A549 (cell line): ENCODE results near the gene KRT3. TPM values are rescaled to one million over a fixed set of nuclear protein-coding genes. Genes with fewer than 3 reads are reported as not detected.

ENCODE experiments used
- ATAC-seq, 2 experiments: fragments of 200-7000 bp in 1 of 2; fragments of >200 bp in 1 of 2; cut with Nextera tagmentation in 1 of 2; cut with Tn5 transposase in 1 of 2; 3 replicates each; pipeline versions ENCODE4 v1.8.0 to v1.9.1; 2018 to 2020; ENCODE audit warnings: mild to moderate bottlenecking in 1 of 2, moderate library complexity in 1 of 2
- CTCF ChIA-PET: fragments of 300-600 bp; sonication (Branson Sonifier 250); formaldehyde crosslinking; extraction: SDS; loops from one replicate; lab custom pipeline; 2021; ENCODE audit warnings: antibody characterized with exemption, inconsistent platforms; lab: Yijun Ruan, JAX
- POLR2A ChIA-PET: fragments of 350-600 bp; formaldehyde crosslinking; extraction: SDS; loops from one replicate; lab custom pipeline; 2021; ENCODE audit warnings: antibody characterized with exemption, inconsistent platforms; lab: Yijun Ruan, JAX
- DNase-seq, 2 experiments: peaks; one replicate each; pipeline versions ENCODE4 v3.0.0 to v3.0.0-alpha.2; 2011 to 2016; ENCODE audit warnings: low read depth in 1 of 2, low spot score in 1 of 2
- FAIRE-seq: peaks from 2 replicates; lab custom pipeline; 2011; peaks lifted over from hg19 to GRCh38; lab: Jason Lieb, UNC
- H3K27ac ChIP-seq, 2 experiments: fragments of >200 bp; sonication (Bioruptor Twin); formaldehyde crosslinking; 3 replicates each; pipeline ENCODE4 v1.5.1; 2016 to 2017
- H3K4me1 ChIP-seq: fragments of >200 bp; sonication (Bioruptor Twin); formaldehyde crosslinking; 3 replicates; pipeline ENCODE4 v1.6.1; 2016
- H3K4me2 ChIP-seq: fragments of >200 bp; sonication (Bioruptor Twin); formaldehyde crosslinking; 3 replicates; pipeline ENCODE4 v1.6.1; 2016
- H3K4me3 ChIP-seq: fragments of >200 bp; sonication (Bioruptor Twin); formaldehyde crosslinking; 3 replicates; pipeline ENCODE4 v1.5.1; 2016
- H3K9me3 ChIP-seq: fragments of >200 bp; sonication (Bioruptor Twin); formaldehyde crosslinking; 3 replicates; pipeline ENCODE4 v1.6.1; 2016
- BHLHE40 ChIP-seq: IDR thresholded peaks from 2 replicates; pipeline ENCODE4 v1.6.1; 2012; ENCODE audit warnings: low read depth, low read length, inconsistent platforms
- EHMT2 ChIP-seq: fragments of 200-600 bp; sonication (generic); IDR thresholded peaks from 2 replicates; pipeline ENCODE4 v1.6.1; 2016; ENCODE audit warnings: antibody characterized with exemption, low read depth, mild to moderate bottlenecking, moderate library complexity
- EP300 ChIP-seq, 2 experiments: fragments of >200 bp; sonication (Bioruptor Twin); formaldehyde crosslinking; IDR thresholded peaks; 2 replicates in 1 of 2; 3 replicates in 1 of 2; pipeline ENCODE4 v1.6.1; 2016 to 2017
- ESRRA ChIP-seq: fragments of 150-350 bp; IDR thresholded peaks from 2 replicates; pipeline ENCODE4 v1.6.1; 2014; ENCODE audit warnings: mild to moderate bottlenecking, low read length, borderline replicate concordance
- FOSL2 ChIP-seq, 2 experiments: fragments of 450-650 bp in 1 of 2; fragments of >200 bp in 1 of 2; sonication (Bioruptor Twin) in 1 of 2; formaldehyde crosslinking; IDR thresholded peaks; 2 replicates each; pipeline versions ENCODE4 v1.5.0 to v1.6.1; 2016 to 2020; ENCODE audit warnings: mild to moderate bottlenecking in 1 of 2, moderate library complexity in 1 of 2
- GATA3 ChIP-seq: IDR thresholded peaks from 2 replicates; pipeline ENCODE4 v1.6.1; 2012; ENCODE audit warnings: borderline replicate concordance
- HOXA7 ChIP-seq: fragments of 250-450 bp; sonication (Bioruptor Pico); IDR thresholded peaks from 2 replicates; pipeline ENCODE4 v1.5.0; 2020; ENCODE audit warnings: mild to moderate bottlenecking, moderate library complexity
- HOXB5 ChIP-seq: fragments of 250-450 bp; sonication (Bioruptor Pico); IDR thresholded peaks from 2 replicates; pipeline ENCODE4 v1.5.0; 2020; ENCODE audit warnings: mild to moderate bottlenecking, moderate library complexity
- KDM1A ChIP-seq: fragments of 200-600 bp; sonication (generic); IDR thresholded peaks from 2 replicates; pipeline ENCODE4 v1.6.1; 2016; ENCODE audit warnings: low read depth, mild to moderate bottlenecking
- MAZ ChIP-seq: fragments of 150-350 bp; IDR thresholded peaks from 2 replicates; pipeline ENCODE4 v1.6.1; 2014; ENCODE audit warnings: antibody characterized with exemption, low read depth, low read length, borderline replicate concordance
- NR3C1 ChIP-seq: fragments of >200 bp; sonication (Bioruptor Twin); formaldehyde crosslinking; IDR thresholded peaks from 3 replicates; pipeline ENCODE4 v1.6.1; 2017
- POLR2A ChIP-seq: IDR thresholded peaks from 2 replicates; pipeline ENCODE4 v1.6.1; 2012; ENCODE audit warnings: mild to moderate bottlenecking, low read length
- RARB ChIP-seq: fragments of 250-450 bp; sonication (Bioruptor Pico); IDR thresholded peaks from 2 replicates; pipeline ENCODE4 v1.8.0; 2021; ENCODE audit warnings: mild to moderate bottlenecking, moderate library complexity
- RFX5 ChIP-seq: fragments of 450-650 bp; IDR thresholded peaks from 2 replicates; pipeline ENCODE4 v1.7.1; 2014; ENCODE audit warnings: antibody characterized with exemption, mild to moderate bottlenecking, moderate library complexity
- RNF2 ChIP-seq: fragments of 200-600 bp; sonication (generic); IDR thresholded peaks from 2 replicates; pipeline ENCODE4 v1.6.1; 2016; ENCODE audit warnings: low read depth, mild to moderate bottlenecking, antibody characterized with exemption, moderate library complexity, borderline replicate concordance
- SMC3 ChIP-seq: fragments of >200 bp; sonication (Bioruptor Twin); formaldehyde crosslinking; IDR thresholded peaks from 3 replicates; pipeline ENCODE4 v1.6.1; 2018; ENCODE audit warnings: inconsistent platforms
- TFCP2L1 ChIP-seq: fragments of 250-450 bp; sonication (Bioruptor Pico); IDR thresholded peaks from 2 replicates; pipeline ENCODE4 v1.5.0; 2021; ENCODE audit warnings: mild to moderate bottlenecking
- TP53 ChIP-seq: fragments of 250-450 bp; sonication (Bioruptor Pico); IDR thresholded peaks from 2 replicates; pipeline ENCODE4 v1.5.0; 2021; ENCODE audit warnings: mild to moderate bottlenecking, moderate library complexity
- ZNF302 ChIP-seq: fragments of 250-450 bp; sonication (Bioruptor Pico); IDR thresholded peaks from 2 replicates; pipeline ENCODE4 v1.9.0; 2021; ENCODE audit warnings: inconsistent platforms, mild to moderate bottlenecking, moderate library complexity
- ZSCAN20 ChIP-seq: fragments of 250-450 bp; sonication (Bioruptor Pico); IDR thresholded peaks from 2 replicates; pipeline ENCODE4 v1.8.0; 2022; ENCODE audit warnings: mild to moderate bottlenecking, moderate library complexity
- WGBS: methylation state at CpG from one replicate; pipeline ENCODE4 v1.1.6; 2017; ENCODE audit errors: missing lambda C conversion rate; 5-methylcytosine and 5-hydroxymethylcytosine counted together
- polyA minus RNA-seq: library from RNA; depleted of rRNA, polyadenylated mRNA; stranded (reverse); fragments of >200 nt; gene quantifications from 2 replicates; pipeline ENCODE4 v1.2.3, GENCODE V29; 2011; rRNA and poly(A)+ RNA removed
- polyA plus RNA-seq, 4 experiments: library from polyadenylated mRNA; depleted of rRNA in 3 of 4; stranded (reverse); fragments of >200 nt; fragmentation: RNase III in 1 of 4; extraction: RNeasy Plus Mini Kit Qiagen cat#74134 plus additional on column Dnase treatment in 1 of 4; gene quantifications; 2 replicates in 3 of 4; 3 replicates in 1 of 4; pipeline ENCODE4 v1.2.3, GENCODE V29; 2011 to 2017
- TF ChIP-seq, protein P1 (sequence below): fragments of 150-350 bp; IDR thresholded peaks from 2 replicates; pipeline ENCODE4 v1.6.1; 2014; ENCODE audit warnings: low read depth, mild to moderate bottlenecking, low read length
- TF ChIP-seq, protein P2 (sequence below): fragments of 250-450 bp; sonication (Bioruptor Pico); IDR thresholded peaks from 2 replicates; pipeline ENCODE4 v1.5.0; 2021; ENCODE audit warnings: mild to moderate bottlenecking, moderate library complexity, borderline replicate concordance
- TF ChIP-seq, protein P3 (sequence below): fragments of >200 bp; sonication (Bioruptor Twin); formaldehyde crosslinking; IDR thresholded peaks from 3 replicates; pipeline ENCODE4 v1.6.1; 2016
- TF ChIP-seq, protein P4 (sequence below): IDR thresholded peaks from 2 replicates; pipeline ENCODE4 v1.6.1; 2012

Gene KRT3
- polyA plus RNA-seq (2011; rRNA removed) (0.04 and 0.07 TPM in 2 replicates), polyA plus RNA-seq (2017; fragmentation: RNase III; extraction: RNeasy Plus Mini Kit Qiagen cat#74134 plus additional on column Dnase treatment) (0.06 to 0.07 TPM in 2 of 3 replicates, not detected in the other), polyA minus RNA-seq (not detected in 2 replicates)
- 0.03 TPM in 2 replicates for polyA plus RNA-seq (2012; cell fraction: cytosol; rRNA removed)
- polyA plus RNA-seq (2012; cell fraction: nucleus; rRNA removed): 0.16 and 0.17 TPM in 2 replicates

DNA sequence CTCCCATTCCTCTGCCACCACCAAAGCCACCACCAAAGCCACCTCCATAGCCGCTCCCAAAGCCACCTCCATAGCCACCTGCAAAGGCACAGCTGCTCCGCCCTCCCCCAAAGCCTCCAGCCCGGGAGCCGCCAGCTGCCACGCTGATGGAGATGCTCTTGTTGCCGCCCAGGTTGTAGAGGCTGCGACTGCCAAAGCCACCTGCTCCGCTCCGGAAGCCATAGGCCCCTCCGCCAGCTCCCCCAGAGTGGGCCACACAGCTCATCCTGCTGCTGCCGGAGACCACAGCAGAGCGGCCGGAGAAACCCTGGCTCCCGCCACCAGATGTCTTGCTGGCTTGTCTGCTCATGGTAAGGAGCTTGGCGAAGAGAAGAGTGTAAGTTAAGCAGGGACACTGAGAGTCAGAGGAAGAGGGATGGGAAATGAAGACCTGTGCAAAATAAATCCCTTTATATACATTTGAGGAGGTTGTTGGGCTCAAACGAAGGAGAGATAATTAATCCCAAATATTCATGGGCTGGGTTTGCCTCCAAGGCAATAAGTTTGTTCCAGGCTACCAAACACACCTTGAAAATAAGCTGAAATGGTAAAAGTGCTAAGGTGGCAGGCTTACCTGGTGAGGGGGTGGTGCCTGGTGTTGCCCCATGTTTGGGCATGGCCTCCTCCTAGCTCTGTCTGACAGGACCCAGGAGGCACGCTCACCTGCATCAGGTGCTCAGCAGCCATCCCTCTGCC is at the start of gene KRT3:
KRT3 (minus strand) TSS at position 424 of the 735 bp plus-strand sequence; CDS start at position 349, 75 bp downstream.
- ChIA-PET POLR2A (no interaction called here), CTCF (interaction anchor here (0.6 to 1.7 kb wide), 7 partner anchors 7 to 639 kb away, joined by 3 to 4 read pairs (median 3); no protein-coding TSS in a partner anchor)
- Histone ChIP-seq H3K27ac (peak within 1 kb of the TSS; percentile 25 to 89; a peak in 4 of 6 replicates), H3K4me1 (peaks cover 47% of the 10 kb centered on the region), H3K9me3 (no peaks in the 10 kb centered on the region), H3K4me2 (no peak within 1 kb of the TSS), H3K4me3 (no peak within 1 kb of the TSS)
- no peak for TF ChIP-seq FOSL2 (IDR thresholded peaks at IDR 0.05)
- TF ChIP-seq FOSL2 (CRISPR knock-in tag; IDR thresholded peaks at IDR 0.05): no peak
- no peak for TF ChIP-seq RFX5
- no peak for TF ChIP-seq EP300 (IDR thresholded peaks at IDR 0.05)
- no peak for TF ChIP-seq NR3C1
- no peak for TF ChIP-seq MAZ
- TF ChIP-seq GATA3: no peak
- TF ChIP-seq TP53: no peak
- no peak for TF ChIP-seq ZNF302 (CRISPR knock-in tag)
- no peak for TF ChIP-seq KDM1A
- ATAC-seq (no peak), DNase-seq (no peak), FAIRE-seq (no peak)
- WGBS: 91% methylated on average over 12 of the region's 17 CpGs

DNA sequence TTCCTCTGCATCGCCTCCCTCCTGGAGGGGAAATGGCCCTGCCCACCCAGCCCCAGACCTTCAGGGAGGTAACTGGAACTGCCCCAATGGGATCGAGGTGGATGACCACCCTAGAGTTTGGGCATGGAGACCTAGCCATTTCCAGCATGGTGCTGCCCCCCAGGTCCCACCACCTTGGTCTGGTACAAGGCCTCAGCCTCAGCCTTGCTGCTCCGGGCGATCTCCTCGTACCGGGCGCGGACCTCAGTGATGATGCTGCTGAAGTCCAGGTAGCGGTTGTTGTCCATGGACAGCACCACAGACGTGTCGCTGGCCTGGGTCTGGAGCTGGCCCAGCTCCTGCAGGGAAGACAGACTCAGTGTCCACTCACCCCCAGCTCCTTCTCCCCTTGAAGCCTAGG is 48.5 kb upstream of the KRT3 start:
- Histone ChIP-seq H3K4me3 (no peak overlapping the region), H3K27ac (no peak overlapping the region), H3K4me1 (peaks cover 9% of the 10 kb centered on the region), H3K9me3 (no peaks in the 10 kb centered on the region), H3K4me2 (no peak overlapping the region)
- ChIA-PET CTCF (interaction anchor here (0.7 to 0.9 kb wide), 3 partner anchors 21 to 505 kb away, joined by 3 to 5 read pairs (median 3); no protein-coding TSS in a partner anchor), POLR2A (no interaction called here)
- TF ChIP-seq, protein P1, sequence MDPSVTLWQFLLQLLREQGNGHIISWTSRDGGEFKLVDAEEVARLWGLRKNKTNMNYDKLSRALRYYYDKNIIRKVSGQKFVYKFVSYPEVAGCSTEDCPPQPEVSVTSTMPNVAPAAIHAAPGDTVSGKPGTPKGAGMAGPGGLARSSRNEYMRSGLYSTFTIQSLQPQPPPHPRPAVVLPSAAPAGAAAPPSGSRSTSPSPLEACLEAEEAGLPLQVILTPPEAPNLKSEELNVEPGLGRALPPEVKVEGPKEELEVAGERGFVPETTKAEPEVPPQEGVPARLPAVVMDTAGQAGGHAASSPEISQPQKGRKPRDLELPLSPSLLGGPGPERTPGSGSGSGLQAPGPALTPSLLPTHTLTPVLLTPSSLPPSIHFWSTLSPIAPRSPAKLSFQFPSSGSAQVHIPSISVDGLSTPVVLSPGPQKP: no peak
- TF ChIP-seq SMC3 (no peak), RARB (no peak), BHLHE40 (no peak), TFCP2L1 (CRISPR knock-in tag) (no peak), RNF2 (no peak), HOXA7 (no peak), POLR2A (no peak), HOXB5 (CRISPR knock-in tag) (no peak), ZSCAN20 (CRISPR knock-in tag) (no peak), ESRRA (no peak), EHMT2 (no peak), MAZ (no peak)
- TF ChIP-seq, protein P2, sequence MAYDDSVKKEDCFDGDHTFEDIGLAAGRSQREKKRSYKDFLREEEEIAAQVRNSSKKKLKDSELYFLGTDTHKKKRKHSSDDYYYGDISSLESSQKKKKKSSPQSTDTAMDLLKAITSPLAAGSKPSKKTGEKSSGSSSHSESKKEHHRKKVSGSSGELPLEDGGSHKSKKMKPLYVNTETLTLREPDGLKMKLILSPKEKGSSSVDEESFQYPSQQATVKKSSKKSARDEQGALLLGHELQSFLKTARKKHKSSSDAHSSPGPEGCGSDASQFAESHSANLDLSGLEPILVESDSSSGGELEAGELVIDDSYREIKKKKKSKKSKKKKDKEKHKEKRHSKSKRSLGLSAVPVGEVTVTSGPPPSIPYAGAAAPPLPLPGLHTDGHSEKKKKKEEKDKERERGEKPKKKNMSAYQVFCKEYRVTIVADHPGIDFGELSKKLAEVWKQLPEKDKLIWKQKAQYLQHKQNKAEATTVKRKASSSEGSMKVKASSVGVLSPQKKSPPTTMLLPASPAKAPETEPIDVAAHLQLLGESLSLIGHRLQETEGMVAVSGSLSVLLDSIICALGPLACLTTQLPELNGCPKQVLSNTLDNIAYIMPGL (CRISPR knock-in tag): no peak
- TF ChIP-seq, protein P3, sequence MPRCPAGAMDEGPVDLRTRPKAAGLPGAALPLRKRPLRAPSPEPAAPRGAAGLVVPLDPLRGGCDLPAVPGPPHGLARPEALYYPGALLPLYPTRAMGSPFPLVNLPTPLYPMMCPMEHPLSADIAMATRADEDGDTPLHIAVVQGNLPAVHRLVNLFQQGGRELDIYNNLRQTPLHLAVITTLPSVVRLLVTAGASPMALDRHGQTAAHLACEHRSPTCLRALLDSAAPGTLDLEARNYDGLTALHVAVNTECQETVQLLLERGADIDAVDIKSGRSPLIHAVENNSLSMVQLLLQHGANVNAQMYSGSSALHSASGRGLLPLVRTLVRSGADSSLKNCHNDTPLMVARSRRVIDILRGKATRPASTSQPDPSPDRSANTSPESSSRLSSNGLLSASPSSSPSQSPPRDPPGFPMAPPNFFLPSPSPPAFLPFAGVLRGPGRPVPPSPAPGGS: no peak
- TF ChIP-seq, protein P4, sequence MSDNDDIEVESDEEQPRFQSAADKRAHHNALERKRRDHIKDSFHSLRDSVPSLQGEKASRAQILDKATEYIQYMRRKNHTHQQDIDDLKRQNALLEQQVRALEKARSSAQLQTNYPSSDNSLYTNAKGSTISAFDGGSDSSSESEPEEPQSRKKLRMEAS: no peak
- ATAC-seq: no peak
- no peak for DNase-seq
- WGBS: 92% methylated on average over 10 of the region's 11 CpGs
- FAIRE-seq: no peak
